ENCODE results near the gene CA10.

Gene CA10

DNA sequence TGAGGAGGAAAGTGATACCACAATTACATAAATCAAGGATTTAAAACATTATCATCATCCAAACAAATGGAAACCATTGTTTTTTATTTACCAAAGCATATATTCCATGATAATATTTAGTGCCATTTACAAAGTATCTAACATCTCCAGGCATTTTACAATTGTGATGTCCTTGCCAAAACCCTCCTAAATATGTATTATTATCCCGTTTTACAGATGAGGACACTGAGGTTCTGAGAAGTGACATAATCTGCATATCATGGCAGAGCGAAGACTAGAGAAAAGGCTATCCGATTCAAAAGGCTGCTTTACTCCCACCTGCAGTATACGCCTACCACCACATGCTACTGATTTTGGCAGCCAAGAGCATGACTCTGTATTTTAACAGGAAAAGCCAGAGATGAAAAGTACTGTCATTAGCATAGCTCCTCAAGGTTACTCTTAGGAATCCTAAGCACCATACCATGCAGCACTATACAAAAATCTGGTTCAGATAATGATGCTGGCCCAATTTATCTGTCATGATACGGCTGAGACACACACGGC lies 301.4 kb downstream of the CA10 start:
- Histone ChIP-seq H3K27ac (ENCODE audit: low read depth, low read length) (no peak overlapping the region), H3K9me3 (ENCODE audit: control insufficient read depth in 1 of 2, low read length in 2 of 2) (no peaks in the 10 kb centered on the region), H3K4me3 (ENCODE audit: low read depth in 1 of 2, low read length in 2 of 2) (no peak overlapping the region), H3K27me3 (ENCODE audit: control insufficient read depth in 1 of 2, insufficient read depth in 2 of 2, low read length in 2 of 2) (no peaks in the 10 kb centered on the region), H3K4me1 (ENCODE audit: control insufficient read depth in 1 of 2, insufficient read depth in 2 of 2, low read length in 2 of 2) (peaks cover 17 to 34% of the 10 kb centered on the region in 2 donors), H3K9ac (ENCODE audit: low read depth in 1 of 2, low read length in 2 of 2) (no peak overlapping the region), H3K36me3 (ENCODE audit: control insufficient read depth in 1 of 2, insufficient read depth in 2 of 2, low read length in 2 of 2) (no peaks in the 10 kb centered on the region)

DNA sequence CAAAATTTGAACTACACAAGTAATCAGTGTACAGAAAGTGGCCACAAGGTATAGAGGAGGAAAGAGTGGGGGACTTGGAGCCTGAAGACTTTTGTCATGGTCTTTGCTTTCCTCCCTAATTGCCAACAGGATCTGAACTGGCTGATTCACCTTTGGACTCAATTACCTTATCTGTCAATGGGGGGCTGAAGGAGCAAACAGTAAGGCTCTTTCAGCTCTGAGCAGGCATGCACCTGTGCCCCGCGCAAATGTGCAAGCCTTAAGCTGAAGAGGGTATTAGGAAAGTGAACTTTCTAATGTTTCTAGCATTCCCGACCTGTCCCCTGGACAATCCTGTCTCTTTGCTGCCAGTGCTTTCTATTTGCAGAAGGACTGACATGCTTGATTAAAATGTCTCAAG lies 302.7 kb downstream of the CA10 start:
- Histone ChIP-seq H3K9ac (ENCODE audit: low read depth in 1 of 2, low read length in 2 of 2) (no peak overlapping the region), H3K36me3 (ENCODE audit: control insufficient read depth in 1 of 2, insufficient read depth in 2 of 2, low read length in 2 of 2) (no peaks in the 10 kb centered on the region), H3K9me3 (ENCODE audit: control insufficient read depth in 1 of 2, low read length in 2 of 2) (no peaks in the 10 kb centered on the region), H3K27me3 (ENCODE audit: control insufficient read depth in 1 of 2, insufficient read depth in 2 of 2, low read length in 2 of 2) (no peaks in the 10 kb centered on the region), H3K4me3 (ENCODE audit: low read depth in 1 of 2, low read length in 2 of 2) (no peak overlapping the region), H3K4me1 (ENCODE audit: control insufficient read depth in 1 of 2, insufficient read depth in 2 of 2, low read length in 2 of 2) (peaks cover 17 to 34% of the 10 kb centered on the region in 2 donors), H3K27ac (ENCODE audit: low read depth, low read length) (no peak overlapping the region)

DNA sequence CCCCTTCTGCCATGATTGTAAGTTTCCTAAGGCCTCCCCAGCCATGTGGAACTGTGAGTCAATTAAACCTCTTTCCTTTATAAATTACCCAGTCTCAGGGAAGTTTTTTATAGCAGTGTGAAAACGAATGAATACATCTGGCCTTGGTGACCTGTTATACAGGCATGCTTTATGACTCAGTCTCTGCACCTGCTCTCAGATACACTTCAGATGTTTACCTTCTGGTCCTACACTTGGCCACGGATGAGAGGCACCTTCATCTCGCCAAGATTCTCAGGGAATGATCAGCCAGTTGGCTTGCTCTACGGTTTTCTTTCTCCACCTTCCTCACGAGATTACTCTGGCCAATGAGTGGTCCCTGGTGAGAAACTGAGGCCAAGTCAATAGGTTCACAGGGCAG lies 304.7 kb downstream of the CA10 start:
- Histone ChIP-seq H3K9me3 (ENCODE audit: control insufficient read depth in 1 of 2, low read length in 2 of 2) (no peaks in the 10 kb centered on the region), H3K4me3 (ENCODE audit: low read depth in 1 of 2, low read length in 2 of 2) (no peak overlapping the region), H3K27ac (ENCODE audit: low read depth, low read length) (no peak overlapping the region), H3K27me3 (ENCODE audit: control insufficient read depth in 1 of 2, insufficient read depth in 2 of 2, low read length in 2 of 2) (no peaks in the 10 kb centered on the region), H3K36me3 (ENCODE audit: control insufficient read depth in 1 of 2, insufficient read depth in 2 of 2, low read length in 2 of 2) (no peaks in the 10 kb centered on the region), H3K9ac (ENCODE audit: low read depth in 1 of 2, low read length in 2 of 2) (no peak overlapping the region), H3K4me1 (ENCODE audit: control insufficient read depth in 1 of 2, insufficient read depth in 2 of 2, low read length in 2 of 2) (peaks cover 14 to 26% of the 10 kb centered on the region in 2 donors)

DNA sequence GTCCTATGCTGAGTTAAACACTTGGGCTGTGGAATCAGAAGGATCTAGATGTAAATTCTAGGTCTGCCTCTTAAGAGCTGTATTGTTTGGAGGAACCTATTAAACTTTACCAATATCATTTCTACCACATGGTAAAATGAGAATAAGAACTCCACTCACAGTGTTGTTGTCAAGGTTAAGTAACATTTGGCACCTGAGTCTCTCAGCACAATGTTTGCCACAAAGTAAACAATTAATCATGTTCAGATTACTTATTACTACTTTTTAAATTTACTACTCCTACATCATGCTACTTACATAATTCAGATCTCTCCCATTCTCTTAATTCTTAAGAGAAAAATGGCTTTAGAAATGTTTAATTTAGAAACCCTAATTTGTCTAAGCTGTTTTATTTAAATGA lies 305.9 kb downstream of the CA10 start:
- no peak overlapping the region for H3K27ac ChIP-seq (ENCODE audit: low read depth, low read length)
- H3K4me1 ChIP-seq (ENCODE audit: control insufficient read depth in 1 of 2, insufficient read depth in 2 of 2, low read length in 2 of 2) = peaks cover 14 to 26% of the 10 kb centered on the region in 2 donors
- no peaks in the 10 kb centered on the region for H3K27me3 ChIP-seq (ENCODE audit: control insufficient read depth in 1 of 2, insufficient read depth in 2 of 2, low read length in 2 of 2)
- no peak overlapping the region for H3K9ac ChIP-seq (ENCODE audit: low read depth in 1 of 2, low read length in 2 of 2)
- H3K9me3 ChIP-seq (ENCODE audit: control insufficient read depth in 1 of 2, low read length in 2 of 2) = no peaks in the 10 kb centered on the region
- no peaks in the 10 kb centered on the region for H3K36me3 ChIP-seq (ENCODE audit: control insufficient read depth in 1 of 2, insufficient read depth in 2 of 2, low read length in 2 of 2)
- H3K4me3 ChIP-seq (ENCODE audit: low read depth in 1 of 2, low read length in 2 of 2) = no peak overlapping the region

DNA sequence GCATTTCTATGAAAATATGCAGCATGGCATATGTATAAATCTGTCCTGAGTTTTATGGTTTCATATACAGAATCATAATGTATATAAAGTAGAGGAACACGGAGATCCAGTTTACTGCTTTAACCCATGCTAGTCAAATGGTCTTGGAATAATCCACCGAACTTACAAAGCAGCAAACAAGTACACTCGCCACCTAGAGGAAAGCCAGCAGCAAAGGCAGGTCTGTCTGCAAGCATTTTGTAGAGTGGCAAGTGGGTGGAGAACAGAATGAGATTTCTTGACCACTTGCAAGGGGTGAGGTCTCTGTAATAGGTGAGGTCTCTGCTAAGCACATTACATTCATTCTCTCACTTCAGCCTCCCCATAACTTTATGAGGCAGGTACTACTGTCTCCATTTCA lies 308.3 kb downstream of the CA10 start:
- H3K9ac ChIP-seq (ENCODE audit: low read depth in 1 of 2, low read length in 2 of 2) = no peak overlapping the region
- H3K27ac ChIP-seq (ENCODE audit: low read depth, low read length) = no peak overlapping the region
- H3K4me1 ChIP-seq (ENCODE audit: control insufficient read depth in 1 of 2, insufficient read depth in 2 of 2, low read length in 2 of 2) = peaks cover 4 to 10% of the 10 kb centered on the region in 2 donors
- H3K4me3 ChIP-seq (ENCODE audit: low read depth in 1 of 2, low read length in 2 of 2) = no peak overlapping the region
- no peaks in the 10 kb centered on the region for H3K9me3 ChIP-seq (ENCODE audit: control insufficient read depth in 1 of 2, low read length in 2 of 2)
- H3K36me3 ChIP-seq (ENCODE audit: control insufficient read depth in 1 of 2, insufficient read depth in 2 of 2, low read length in 2 of 2) = no peaks in the 10 kb centered on the region
- H3K27me3 ChIP-seq (ENCODE audit: control insufficient read depth in 1 of 2, insufficient read depth in 2 of 2, low read length in 2 of 2) = no peaks in the 10 kb centered on the region

DNA sequence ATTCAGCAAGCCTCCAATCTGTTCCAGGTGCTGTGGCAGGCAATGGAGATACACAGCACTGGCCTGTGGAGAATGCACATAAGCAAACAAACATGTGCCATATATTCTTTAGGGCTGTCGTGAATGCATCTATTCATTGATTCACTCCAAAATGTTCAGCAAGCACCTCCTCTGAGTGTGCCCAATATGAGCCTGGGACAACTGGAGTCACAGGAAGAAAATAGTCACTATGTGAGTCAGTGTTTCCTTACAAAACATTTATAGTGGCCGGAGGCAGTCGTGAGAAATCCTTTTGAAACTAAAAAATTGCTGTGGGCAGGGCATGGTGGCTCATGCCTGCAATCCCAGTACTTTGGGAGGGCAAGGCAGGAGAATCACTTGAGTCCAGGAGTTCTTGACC lies 310.1 kb downstream of the CA10 start:
- H3K36me3 ChIP-seq (ENCODE audit: control insufficient read depth in 1 of 2, insufficient read depth in 2 of 2, low read length in 2 of 2) = no peaks in the 10 kb centered on the region
- H3K4me1 ChIP-seq (ENCODE audit: control insufficient read depth in 1 of 2, insufficient read depth in 2 of 2, low read length in 2 of 2) = no peaks in the 10 kb centered on the region
- no peak overlapping the region for H3K9ac ChIP-seq (ENCODE audit: low read depth in 1 of 2, low read length in 2 of 2)
- no peaks in the 10 kb centered on the region for H3K9me3 ChIP-seq (ENCODE audit: control insufficient read depth in 1 of 2, low read length in 2 of 2)
- no peak overlapping the region for H3K27ac ChIP-seq (ENCODE audit: low read depth, low read length)
- H3K27me3 ChIP-seq (ENCODE audit: control insufficient read depth in 1 of 2, insufficient read depth in 2 of 2, low read length in 2 of 2) = no peaks in the 10 kb centered on the region
- no peak overlapping the region for H3K4me3 ChIP-seq (ENCODE audit: low read depth in 1 of 2, low read length in 2 of 2)

DNA sequence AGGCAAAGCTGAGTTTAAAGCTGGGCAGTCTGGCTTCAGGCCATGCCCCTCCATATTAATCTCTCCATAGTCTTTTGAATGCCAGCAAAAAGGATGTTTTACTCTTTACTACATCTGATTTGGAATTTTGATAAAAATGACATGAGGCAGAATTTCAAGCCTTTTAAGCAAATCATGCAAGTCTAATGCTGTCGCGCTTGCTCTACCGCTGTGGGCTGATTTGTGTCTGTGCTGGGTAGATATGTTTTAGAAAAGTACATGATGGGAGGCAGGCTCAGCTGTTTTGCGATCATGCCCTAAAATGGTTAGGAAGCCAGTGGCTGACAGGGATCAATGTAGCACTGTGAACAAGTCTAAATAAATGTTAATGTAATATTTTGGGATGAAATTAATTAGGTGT lies 311.9 kb downstream of the CA10 start:
- no peaks in the 10 kb centered on the region for H3K27me3 ChIP-seq (ENCODE audit: control insufficient read depth in 1 of 2, insufficient read depth in 2 of 2, low read length in 2 of 2)
- H3K36me3 ChIP-seq (ENCODE audit: control insufficient read depth in 1 of 2, insufficient read depth in 2 of 2, low read length in 2 of 2) = no peaks in the 10 kb centered on the region
- no peak overlapping the region for H3K9ac ChIP-seq (ENCODE audit: low read depth in 1 of 2, low read length in 2 of 2)
- H3K4me3 ChIP-seq (ENCODE audit: low read depth in 1 of 2, low read length in 2 of 2) = no peak overlapping the region
- no peaks in the 10 kb centered on the region for H3K9me3 ChIP-seq (ENCODE audit: control insufficient read depth in 1 of 2, low read length in 2 of 2)
- no peaks in the 10 kb centered on the region for H3K4me1 ChIP-seq (ENCODE audit: control insufficient read depth in 1 of 2, insufficient read depth in 2 of 2, low read length in 2 of 2)
- no peak overlapping the region for H3K27ac ChIP-seq (ENCODE audit: low read depth, low read length)

DNA sequence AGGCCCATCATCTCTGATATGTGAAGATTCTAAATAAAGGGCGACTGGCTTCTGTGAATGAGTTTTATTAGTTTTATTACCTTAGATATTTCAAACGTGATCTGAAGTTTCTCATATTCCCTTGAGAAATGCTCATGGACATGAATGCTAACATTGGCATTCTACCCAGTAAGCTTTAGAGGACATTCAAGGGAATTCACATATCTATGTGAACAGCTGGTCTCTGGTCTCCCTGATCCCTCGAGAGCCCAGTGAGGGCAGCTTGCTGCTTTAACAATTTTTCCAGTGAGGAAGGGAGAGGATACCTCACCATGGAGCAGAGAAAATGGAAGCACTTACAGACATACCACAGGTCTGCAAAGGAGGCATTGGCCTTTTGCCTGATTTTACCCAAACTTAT lies 312.7 kb downstream of the CA10 start:
- Histone ChIP-seq H3K4me3 (ENCODE audit: low read depth in 1 of 2, low read length in 2 of 2) (no peak overlapping the region), H3K9ac (ENCODE audit: low read depth in 1 of 2, low read length in 2 of 2) (no peak overlapping the region), H3K27ac (ENCODE audit: low read depth, low read length) (no peak overlapping the region), H3K4me1 (ENCODE audit: control insufficient read depth in 1 of 2, insufficient read depth in 2 of 2, low read length in 2 of 2) (no peaks in the 10 kb centered on the region), H3K36me3 (ENCODE audit: control insufficient read depth in 1 of 2, insufficient read depth in 2 of 2, low read length in 2 of 2) (no peaks in the 10 kb centered on the region), H3K27me3 (ENCODE audit: control insufficient read depth in 1 of 2, insufficient read depth in 2 of 2, low read length in 2 of 2) (no peaks in the 10 kb centered on the region), H3K9me3 (ENCODE audit: control insufficient read depth in 1 of 2, low read length in 2 of 2) (no peaks in the 10 kb centered on the region)

DNA sequence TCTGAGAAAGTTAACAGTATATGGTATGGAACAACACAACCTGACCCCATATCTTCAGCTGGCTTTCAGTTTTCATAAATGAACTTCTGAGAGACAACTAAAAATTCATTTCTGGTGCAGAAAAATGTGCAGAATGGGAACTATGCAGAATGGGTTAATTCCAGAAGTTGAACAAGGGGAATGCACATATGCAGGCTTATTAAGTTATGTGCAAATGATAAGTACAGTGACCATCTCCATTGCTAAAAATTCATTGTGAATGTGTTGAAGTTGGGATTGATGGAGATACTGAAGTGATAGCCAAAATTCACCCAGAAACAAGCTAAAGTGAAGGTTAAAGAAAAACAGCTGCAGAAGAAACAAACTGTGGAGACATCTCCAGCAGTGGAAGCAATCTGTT lies 315.8 kb downstream of the CA10 start:
- Histone ChIP-seq H3K36me3 (ENCODE audit: control insufficient read depth in 1 of 2, insufficient read depth in 2 of 2, low read length in 2 of 2) (no peaks in the 10 kb centered on the region), H3K4me1 (ENCODE audit: control insufficient read depth in 1 of 2, insufficient read depth in 2 of 2, low read length in 2 of 2) (no peaks in the 10 kb centered on the region), H3K4me3 (ENCODE audit: low read depth in 1 of 2, low read length in 2 of 2) (no peak overlapping the region), H3K9ac (ENCODE audit: low read depth in 1 of 2, low read length in 2 of 2) (no peak overlapping the region), H3K9me3 (ENCODE audit: control insufficient read depth in 1 of 2, low read length in 2 of 2) (no peaks in the 10 kb centered on the region), H3K27me3 (ENCODE audit: control insufficient read depth in 1 of 2, insufficient read depth in 2 of 2, low read length in 2 of 2) (no peaks in the 10 kb centered on the region), H3K27ac (ENCODE audit: low read depth, low read length) (no peak overlapping the region)

DNA sequence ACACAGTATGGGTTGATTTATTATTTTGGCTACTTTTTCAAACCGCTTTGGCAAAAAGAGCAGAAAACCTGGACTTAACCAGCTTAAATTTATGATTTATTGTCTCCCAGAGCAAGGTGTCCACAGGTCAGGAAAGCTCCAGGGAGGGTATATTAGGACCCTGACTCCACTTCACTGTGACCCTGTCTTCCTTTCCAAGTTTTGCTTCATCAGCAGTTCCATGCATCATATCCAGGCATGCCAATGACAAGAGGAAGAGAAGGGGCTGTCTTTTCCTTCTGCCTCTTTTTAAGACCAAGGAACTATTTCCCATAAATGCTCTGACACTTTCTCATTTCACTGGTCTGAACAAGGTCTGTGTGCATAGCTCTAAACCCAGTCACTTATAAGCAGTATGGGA lies 316.8 kb downstream of the CA10 start:
- H3K27me3 ChIP-seq (ENCODE audit: control insufficient read depth in 1 of 2, insufficient read depth in 2 of 2, low read length in 2 of 2) = no peaks in the 10 kb centered on the region
- H3K36me3 ChIP-seq (ENCODE audit: control insufficient read depth in 1 of 2, insufficient read depth in 2 of 2, low read length in 2 of 2) = no peaks in the 10 kb centered on the region
- no peaks in the 10 kb centered on the region for H3K4me1 ChIP-seq (ENCODE audit: control insufficient read depth in 1 of 2, insufficient read depth in 2 of 2, low read length in 2 of 2)
- no peak overlapping the region for H3K4me3 ChIP-seq (ENCODE audit: low read depth in 1 of 2, low read length in 2 of 2)
- H3K9me3 ChIP-seq (ENCODE audit: control insufficient read depth in 1 of 2, low read length in 2 of 2) = no peaks in the 10 kb centered on the region
- no peak overlapping the region for H3K9ac ChIP-seq (ENCODE audit: low read depth in 1 of 2, low read length in 2 of 2)
- no peak overlapping the region for H3K27ac ChIP-seq (ENCODE audit: low read depth, low read length)

DNA sequence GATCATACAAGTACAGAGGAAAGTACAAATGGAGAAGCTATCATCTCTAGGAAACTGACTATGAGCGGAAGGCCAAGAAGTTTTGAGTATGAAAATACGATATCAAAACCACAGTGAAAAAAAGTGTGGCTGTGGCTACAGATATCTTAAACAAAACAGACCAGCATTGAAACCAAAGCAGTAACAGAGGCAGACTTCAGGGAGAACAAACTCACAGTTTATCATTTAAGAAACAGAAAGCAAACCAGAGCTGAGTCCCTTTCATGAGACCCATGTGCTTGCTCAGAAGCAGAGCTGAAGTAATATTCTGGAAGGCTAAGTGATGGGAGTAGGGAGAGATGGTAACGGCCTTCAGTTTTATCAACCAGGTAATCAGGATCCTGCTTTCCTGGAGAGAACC lies 317.8 kb downstream of the CA10 start:
- H3K9me3 ChIP-seq (ENCODE audit: control insufficient read depth in 1 of 2, low read length in 2 of 2) = no peaks in the 10 kb centered on the region
- H3K4me1 ChIP-seq (ENCODE audit: control insufficient read depth in 1 of 2, insufficient read depth in 2 of 2, low read length in 2 of 2) = no peaks in the 10 kb centered on the region
- no peak overlapping the region for H3K27ac ChIP-seq (ENCODE audit: low read depth, low read length)
- H3K9ac ChIP-seq (ENCODE audit: low read depth in 1 of 2, low read length in 2 of 2) = no peak overlapping the region
- H3K4me3 ChIP-seq (ENCODE audit: low read depth in 1 of 2, low read length in 2 of 2) = no peak overlapping the region
- no peaks in the 10 kb centered on the region for H3K36me3 ChIP-seq (ENCODE audit: control insufficient read depth in 1 of 2, insufficient read depth in 2 of 2, low read length in 2 of 2)
- H3K27me3 ChIP-seq (ENCODE audit: control insufficient read depth in 1 of 2, insufficient read depth in 2 of 2, low read length in 2 of 2) = no peaks in the 10 kb centered on the region
